ENCODE data around the gene POLD2.

DNA sequence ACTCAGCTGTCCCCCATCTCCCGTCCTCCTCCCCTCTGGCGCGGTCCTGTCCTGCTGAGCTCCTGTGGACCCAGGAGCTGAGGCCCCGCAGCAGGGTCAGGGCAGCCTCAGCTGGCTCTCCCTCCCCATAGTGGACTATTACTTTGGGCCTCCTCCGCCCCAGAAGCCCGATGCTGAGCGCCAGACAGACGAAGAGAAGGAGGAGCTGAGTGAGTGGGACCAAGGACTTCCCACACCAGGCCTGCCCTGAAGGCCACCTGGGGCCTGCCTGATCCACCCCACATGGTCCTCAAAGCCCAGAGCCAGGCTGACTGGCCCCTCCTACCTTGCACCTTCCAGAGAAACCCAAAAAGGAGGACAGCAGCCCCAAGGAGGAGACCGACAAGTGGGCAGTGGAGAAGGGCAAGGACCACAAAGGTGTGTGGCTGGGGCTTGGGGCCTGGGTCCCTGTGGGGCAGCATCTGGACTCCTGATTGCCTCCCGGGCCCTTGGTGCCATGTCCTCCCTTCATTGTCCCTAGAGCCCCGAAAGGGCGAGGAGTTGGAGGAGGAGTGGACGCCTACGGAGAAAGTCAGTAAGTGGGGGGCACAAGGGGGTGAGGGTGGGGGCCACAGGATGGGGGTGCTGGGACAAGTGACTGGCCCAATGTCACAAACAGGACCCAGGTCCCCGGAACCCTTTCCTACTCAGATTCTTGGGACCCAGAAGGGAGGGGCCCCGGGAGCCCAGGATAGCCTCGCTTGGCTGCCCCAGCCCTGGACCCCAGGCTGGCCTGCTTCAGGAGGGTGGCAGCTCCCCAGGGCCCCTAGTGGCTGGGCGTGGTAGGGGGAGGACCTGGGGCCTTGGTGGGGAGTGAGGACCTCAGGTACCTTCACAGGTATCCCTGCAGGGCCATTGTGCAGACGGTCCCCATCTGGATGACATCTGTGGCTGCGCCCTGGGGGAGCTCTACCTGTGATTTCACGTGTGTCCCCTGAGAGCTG is 14.3 kb downstream of the POLD2 start:
- TF ChIP-seq POLR2A (IDR thresholded peaks at IDR 0.05): no peak
- TF ChIP-seq CTCF (IDR thresholded peaks at IDR 0.05): no peak

Measured in breast epithelium (tissue), 3 donors.